ENCODE results near the gene CHRNA9.
A peak's percentile ranks its signal among the peaks of the same experiment; 100 is the strongest.

CHRNA9 gene

DNA sequence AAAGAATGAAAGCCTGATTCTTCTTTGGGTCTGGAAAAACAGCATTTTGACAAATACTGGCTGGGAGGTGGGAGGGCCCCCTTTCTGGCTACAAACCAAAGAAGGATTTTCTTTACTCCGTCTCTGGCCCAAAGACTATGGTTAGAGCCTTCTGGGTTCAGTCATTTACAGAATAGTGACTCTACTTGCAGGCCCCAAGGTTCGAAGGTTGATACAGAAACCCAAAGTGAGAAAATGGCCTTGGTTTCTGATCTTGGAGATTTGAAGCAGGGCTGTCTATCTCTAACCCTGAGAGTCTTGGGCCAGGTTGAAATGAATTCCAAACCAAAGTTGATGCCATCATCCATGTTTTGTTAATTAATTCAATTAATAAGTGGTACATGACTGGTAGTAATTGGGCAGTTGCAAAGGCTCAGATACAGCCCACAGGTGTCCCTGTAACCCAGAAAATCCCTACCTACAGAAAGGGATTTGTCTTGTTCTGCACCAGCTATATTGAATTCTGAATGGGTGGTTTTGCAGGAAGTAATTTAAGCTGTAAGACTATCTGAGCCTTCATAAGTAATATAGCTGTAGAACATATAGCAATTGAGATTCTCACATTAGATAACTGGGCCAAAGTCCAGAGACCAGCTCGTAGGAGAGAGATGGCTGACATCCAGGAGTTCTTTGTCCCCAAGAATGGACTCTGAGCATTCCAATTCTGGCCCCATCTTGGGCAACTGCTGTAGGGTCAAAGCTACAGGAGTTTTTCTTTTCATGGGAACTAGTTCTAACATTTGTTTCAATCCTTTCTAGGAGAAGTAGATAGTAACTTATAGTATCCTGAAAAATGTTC lies 34.5 kb downstream of the CHRNA9 start:
- TF ChIP-seq, protein P1, sequence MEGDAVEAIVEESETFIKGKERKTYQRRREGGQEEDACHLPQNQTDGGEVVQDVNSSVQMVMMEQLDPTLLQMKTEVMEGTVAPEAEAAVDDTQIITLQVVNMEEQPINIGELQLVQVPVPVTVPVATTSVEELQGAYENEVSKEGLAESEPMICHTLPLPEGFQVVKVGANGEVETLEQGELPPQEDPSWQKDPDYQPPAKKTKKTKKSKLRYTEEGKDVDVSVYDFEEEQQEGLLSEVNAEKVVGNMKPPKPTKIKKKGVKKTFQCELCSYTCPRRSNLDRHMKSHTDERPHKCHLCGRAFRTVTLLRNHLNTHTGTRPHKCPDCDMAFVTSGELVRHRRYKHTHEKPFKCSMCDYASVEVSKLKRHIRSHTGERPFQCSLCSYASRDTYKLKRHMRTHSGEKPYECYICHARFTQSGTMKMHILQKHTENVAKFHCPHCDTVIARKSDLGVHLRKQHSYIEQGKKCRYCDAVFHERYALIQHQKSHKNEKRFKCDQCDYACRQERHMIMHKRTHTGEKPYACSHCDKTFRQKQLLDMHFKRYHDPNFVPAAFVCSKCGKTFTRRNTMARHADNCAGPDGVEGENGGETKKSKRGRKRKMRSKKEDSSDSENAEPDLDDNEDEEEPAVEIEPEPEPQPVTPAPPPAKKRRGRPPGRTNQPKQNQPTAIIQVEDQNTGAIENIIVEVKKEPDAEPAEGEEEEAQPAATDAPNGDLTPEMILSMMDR (IDR thresholded peaks at IDR 0.05; ENCODE audit: control extremely low read depth, extremely low read depth, low read depth, missing control alignments): peak; percentile 5
- POLR2A ChIA-PET: no interaction called here
- DNase-seq (ENCODE audit: extremely low spot score): peak; percentile 44
- CTCF ChIA-PET: interaction anchor here (1.0 kb wide), 1 partner anchor 9 kb away, joined by 3 read pairs; no protein-coding TSS in a partner anchor

DNA sequence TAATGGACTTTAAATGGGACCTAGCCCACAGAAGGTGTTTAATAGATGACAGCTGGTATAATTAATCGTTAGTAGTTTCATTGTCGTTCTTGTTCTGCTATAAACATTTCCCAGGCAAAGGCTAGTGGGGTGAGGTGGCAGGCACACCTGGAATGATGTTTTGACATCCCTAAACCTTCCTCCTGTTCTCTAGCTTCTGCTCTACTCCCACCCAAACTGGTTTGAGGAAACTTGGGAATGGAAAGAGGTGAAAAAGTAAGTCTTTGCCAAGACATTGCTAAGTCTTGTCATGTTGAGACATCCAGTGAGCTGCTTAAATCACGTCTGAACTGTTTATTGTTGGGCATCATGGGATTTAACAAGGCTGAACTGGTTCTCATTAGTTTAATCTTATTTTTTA lies 37.5 kb downstream of the CHRNA9 start:
- CTCF ChIA-PET: interaction anchor here (1.0 kb wide), 1 partner anchor 255 kb away, joined by 3 read pairs; no protein-coding TSS in a partner anchor
- TF ChIP-seq, protein P1 (IDR thresholded peaks at IDR 0.05; ENCODE audit: control extremely low read depth, extremely low read depth, low read depth, missing control alignments): no peak
- POLR2A ChIA-PET: no interaction called here

DNA sequence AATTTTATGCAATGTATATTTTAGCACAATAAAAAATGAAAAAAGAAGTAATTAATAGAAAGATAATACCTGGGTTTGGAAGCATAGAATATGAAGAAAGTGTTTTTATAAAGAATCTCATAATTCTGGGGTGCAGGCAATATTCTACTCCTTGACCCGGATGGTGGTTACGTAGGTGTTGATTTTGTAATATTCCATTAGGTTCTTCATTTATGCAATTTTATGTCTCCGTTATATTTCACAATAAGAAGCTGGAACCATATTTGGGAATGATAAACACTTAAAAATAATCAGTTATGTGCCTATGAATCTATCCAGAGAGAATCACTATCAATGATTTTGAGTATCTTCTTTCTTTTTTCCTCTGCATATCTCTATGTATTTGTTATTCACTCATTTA lies 38.5 kb downstream of the CHRNA9 start:
- CTCF ChIA-PET: interaction anchor here (0.9 to 1.5 kb wide), 2 partner anchors 10 to 64 kb away, joined by 3 read pairs; no protein-coding TSS in a partner anchor
- POLR2A ChIA-PET: no interaction called here
- no peak for DNase-seq (ENCODE audit: extremely low spot score)
- TF ChIP-seq, protein P1 (IDR thresholded peaks at IDR 0.05; ENCODE audit: control extremely low read depth, extremely low read depth, low read depth, missing control alignments): no peak

More for the DNA sequence above, 37.5 kb downstream of the CHRNA9 start:
- DNase-seq (ENCODE audit: extremely low spot score): no peak

DNA sequence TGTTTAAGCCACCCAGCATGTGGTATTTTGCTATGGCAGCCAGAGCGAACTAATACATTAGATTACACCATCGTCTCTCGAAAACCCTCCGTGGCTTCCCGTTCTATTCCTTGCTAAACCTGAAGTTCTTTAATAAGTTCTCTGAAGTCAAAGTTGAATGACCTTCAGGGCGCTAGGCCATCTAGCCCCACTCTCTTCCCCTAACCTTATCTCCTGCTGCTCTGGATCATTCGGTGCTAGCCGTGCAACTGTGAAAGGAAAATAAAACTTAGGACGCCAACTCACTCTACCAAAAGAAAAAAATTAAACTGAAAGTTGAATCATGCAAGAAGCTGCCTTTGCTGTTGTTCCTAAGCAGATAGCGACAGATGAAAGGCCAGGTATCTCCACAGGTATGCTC lies 40.0 kb downstream of the CHRNA9 start:
- TF ChIP-seq, protein P1 (IDR thresholded peaks at IDR 0.05; ENCODE audit: control extremely low read depth, extremely low read depth, low read depth, missing control alignments): no peak
- ChIA-PET CTCF (no interaction called here), POLR2A (no interaction called here)
- DNase-seq (ENCODE audit: extremely low spot score): no peak

DNA sequence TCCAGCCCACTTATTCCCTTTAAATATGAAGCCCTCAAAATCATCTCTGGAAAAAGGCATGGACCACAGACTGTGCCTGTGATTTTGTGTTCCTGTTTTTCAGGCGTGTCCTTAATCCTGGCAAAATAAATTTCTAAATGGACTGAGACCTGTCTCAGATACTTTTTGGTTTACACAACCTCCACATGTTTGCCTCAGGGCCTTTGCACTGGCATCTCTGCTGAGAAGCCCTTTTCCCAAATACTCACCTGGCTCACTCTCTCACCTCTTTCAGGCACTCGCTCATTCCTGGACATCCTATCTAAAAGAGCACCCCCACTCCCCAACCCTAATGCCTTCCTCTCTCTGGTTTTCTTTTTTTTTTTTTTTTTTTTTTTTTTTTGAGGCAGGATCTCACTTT lies 40.5 kb downstream of the CHRNA9 start:
- TF ChIP-seq, protein P1 (IDR thresholded peaks at IDR 0.05; ENCODE audit: control extremely low read depth, extremely low read depth, low read depth, missing control alignments): no peak
- CTCF ChIA-PET: no interaction called here
- POLR2A ChIA-PET: no interaction called here
- no peak for DNase-seq (ENCODE audit: extremely low spot score)

DNA sequence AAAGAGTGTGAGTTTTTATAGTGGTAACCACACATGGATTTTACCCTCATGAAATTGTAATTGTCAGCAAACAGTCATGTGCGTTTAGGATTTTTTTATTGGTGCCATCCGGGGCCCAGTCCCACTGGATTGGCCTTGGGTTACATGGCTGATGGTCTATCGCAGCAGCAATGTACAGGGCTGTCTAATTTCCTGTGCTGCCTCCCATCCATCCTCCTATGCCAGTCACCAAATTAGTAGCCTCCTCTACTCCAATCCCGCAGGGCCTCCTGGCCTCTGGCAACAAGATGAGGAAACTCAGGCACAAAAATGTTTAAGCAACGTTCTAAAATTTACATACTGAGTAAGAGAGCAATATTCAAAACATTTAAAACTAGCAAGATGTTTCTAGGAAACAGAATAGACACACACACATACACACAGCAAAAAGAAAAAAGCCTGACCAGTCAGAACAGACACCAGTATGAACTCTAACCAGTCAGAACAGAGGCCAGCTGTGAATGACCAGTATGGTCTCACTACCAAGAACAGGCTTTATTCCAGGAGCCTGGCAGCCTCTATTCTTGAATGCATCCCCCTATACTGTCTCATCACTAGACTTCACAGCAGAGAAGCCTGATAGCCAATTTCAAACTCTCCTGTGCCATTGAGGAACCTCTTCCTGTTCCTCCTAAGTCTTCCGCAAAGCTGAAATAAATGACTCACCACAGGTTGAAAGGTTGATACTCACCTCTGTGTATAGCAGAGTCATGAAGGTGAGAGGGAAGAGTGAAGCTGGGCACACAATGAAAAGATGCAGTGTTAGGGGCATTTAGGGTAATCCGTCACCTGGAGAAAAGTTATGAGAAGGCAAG lies 42.6 kb downstream of the CHRNA9 start:
- CTCF ChIA-PET: interaction anchor here (0.8 to 1.2 kb wide), 2 partner anchors 8 to 52 kb away, joined by 3 to 4 read pairs; no protein-coding TSS in a partner anchor
- TF ChIP-seq, protein P1 (IDR thresholded peaks at IDR 0.05; ENCODE audit: control extremely low read depth, extremely low read depth, low read depth, missing control alignments): no peak
- POLR2A ChIA-PET: no interaction called here
- no peak for DNase-seq (ENCODE audit: extremely low spot score)

All from GM10248 (cell line).